Loucy (cell line): ENCODE results near the gene NLGN1.

Experiments
- H2AFZ ChIP-seq: fragments of 200-600 bp; sonication (generic); 2 replicates; pipeline ENCODE4 v1.6.0; 2016; ENCODE audit warnings: antibody characterized with exemption, mild to moderate bottlenecking, low read length, moderate library complexity
- H3F3A ChIP-seq: fragments of 200-600 bp; 2 replicates; pipeline ENCODE4 v1.6.0; 2016; ENCODE audit warnings: antibody characterized with exemption, low read depth, mild to moderate bottlenecking
- H3K27me3 ChIP-seq: fragments of 200-600 bp; sonication (generic); 2 replicates; pipeline ENCODE4 v1.6.1; 2014; ENCODE audit warnings: low read length, mild to moderate bottlenecking; ENCODE audit not compliant: insufficient read depth, poor library complexity, severe bottlenecking
- H3K36me3 ChIP-seq: fragments of 200-600 bp; sonication (generic); 2 replicates; pipeline ENCODE4 v1.6.1; 2016; ENCODE audit warnings: low read length; ENCODE audit not compliant: insufficient read depth
- H3K4me1 ChIP-seq: fragments of 200-600 bp; sonication (generic); 2 replicates; pipeline ENCODE4 v1.5.1; 2014; ENCODE audit warnings: low read length, mild to moderate bottlenecking; ENCODE audit not compliant: insufficient read depth, poor library complexity, severe bottlenecking
- H3K4me2 ChIP-seq: fragments of 200-600 bp; sonication (generic); 2 replicates; pipeline ENCODE4 v1.6.0; 2014; ENCODE audit warnings: antibody characterized with exemption, low read length, low read depth, mild to moderate bottlenecking; ENCODE audit not compliant: poor library complexity, severe bottlenecking
- H3K4me3 ChIP-seq: fragments of 200-600 bp; sonication (generic); 2 replicates; pipeline ENCODE4 v1.5.1; 2014; ENCODE audit warnings: low read length, mild to moderate bottlenecking, mixed read lengths; ENCODE audit not compliant: poor library complexity, severe bottlenecking
- H3K79me2 ChIP-seq: fragments of 200-600 bp; sonication (generic); 2 replicates; pipeline ENCODE4 v1.6.1; 2014; ENCODE audit warnings: low read length; ENCODE audit not compliant: insufficient read depth
- H3K9ac ChIP-seq: fragments of 200-600 bp; sonication (generic); 2 replicates; pipeline ENCODE4 v1.6.0; 2014; ENCODE audit warnings: mild to moderate bottlenecking, low read depth, low read length, moderate library complexity; ENCODE audit not compliant: poor library complexity, severe bottlenecking
- H3K9me2 ChIP-seq: fragments of 200-600 bp; sonication (generic); replicated peaks from 2 replicates; pipeline ENCODE4 v1.6.1; 2016; ENCODE audit warnings: low read depth, low read length, mixed read lengths
- H3K9me3 ChIP-seq: fragments of 200-600 bp; sonication (generic); 2 replicates; pipeline ENCODE4 v1.6.1; 2014; ENCODE audit warnings: mild to moderate bottlenecking, antibody characterized with exemption, low read length, low read depth; ENCODE audit not compliant: insufficient read depth
- H4K20me1 ChIP-seq: fragments of 200-600 bp; sonication (generic); 2 replicates; pipeline ENCODE4 v1.6.0; 2014; ENCODE audit warnings: antibody characterized with exemption, low read length, mild to moderate bottlenecking; ENCODE audit not compliant: insufficient read depth, poor library complexity, severe bottlenecking
- EZH2phosphoT487 ChIP-seq: fragments of 200-600 bp; IDR thresholded peaks from 2 replicates; pipeline ENCODE4 v1.6.1; 2018; ENCODE audit warnings: antibody characterized with exemption, mild to moderate bottlenecking, moderate library complexity, borderline replicate concordance
- TF ChIP-seq, protein P1 (sequence below): fragments of 200-600 bp; sonication (generic); conservative IDR thresholded peaks from 2 replicates; pipeline ENCODE4 v1.5.1; 2014; ENCODE audit warnings: mild to moderate bottlenecking, antibody characterized with exemption, low read length

NLGN1 gene

DNA sequence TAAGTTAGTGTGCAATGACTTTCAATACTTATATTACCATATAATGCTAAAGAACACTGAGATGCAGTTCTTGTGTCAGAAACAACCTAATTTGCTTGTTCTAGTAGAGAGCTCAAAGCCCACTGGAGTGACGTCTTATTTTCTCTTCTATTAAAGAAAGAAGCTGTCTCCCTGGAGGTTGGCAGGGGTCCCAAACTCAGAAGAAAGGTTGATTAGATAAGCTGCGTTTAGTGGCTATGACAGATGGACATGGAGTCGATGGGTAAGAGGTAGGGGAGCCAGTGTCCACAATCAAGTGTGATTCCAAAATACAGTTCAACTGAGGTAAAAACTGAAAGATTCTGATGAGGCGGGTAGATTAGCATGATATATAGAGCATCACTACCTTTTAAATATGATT is 363.6 kb downstream of the NLGN1 start:
- Histone ChIP-seq H3K4me2 (no peak overlapping the region), H3K9ac (no peak overlapping the region), H2AFZ (no peak overlapping the region)

GRCh38 chr3:173762501-173762900 is 365.0 kb downstream of the NLGN1 start:
- no peak overlapping the region for H2AFZ ChIP-seq
- no peak overlapping the region for H3K4me3 ChIP-seq
- no peak for TF ChIP-seq EZH2phosphoT487
- TF ChIP-seq, protein P1, sequence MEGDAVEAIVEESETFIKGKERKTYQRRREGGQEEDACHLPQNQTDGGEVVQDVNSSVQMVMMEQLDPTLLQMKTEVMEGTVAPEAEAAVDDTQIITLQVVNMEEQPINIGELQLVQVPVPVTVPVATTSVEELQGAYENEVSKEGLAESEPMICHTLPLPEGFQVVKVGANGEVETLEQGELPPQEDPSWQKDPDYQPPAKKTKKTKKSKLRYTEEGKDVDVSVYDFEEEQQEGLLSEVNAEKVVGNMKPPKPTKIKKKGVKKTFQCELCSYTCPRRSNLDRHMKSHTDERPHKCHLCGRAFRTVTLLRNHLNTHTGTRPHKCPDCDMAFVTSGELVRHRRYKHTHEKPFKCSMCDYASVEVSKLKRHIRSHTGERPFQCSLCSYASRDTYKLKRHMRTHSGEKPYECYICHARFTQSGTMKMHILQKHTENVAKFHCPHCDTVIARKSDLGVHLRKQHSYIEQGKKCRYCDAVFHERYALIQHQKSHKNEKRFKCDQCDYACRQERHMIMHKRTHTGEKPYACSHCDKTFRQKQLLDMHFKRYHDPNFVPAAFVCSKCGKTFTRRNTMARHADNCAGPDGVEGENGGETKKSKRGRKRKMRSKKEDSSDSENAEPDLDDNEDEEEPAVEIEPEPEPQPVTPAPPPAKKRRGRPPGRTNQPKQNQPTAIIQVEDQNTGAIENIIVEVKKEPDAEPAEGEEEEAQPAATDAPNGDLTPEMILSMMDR, result no peak
- no peaks in the 10 kb centered on the region for H3K36me3 ChIP-seq
- H3K4me2 ChIP-seq, result no peak overlapping the region
- no peaks in the 10 kb centered on the region for H4K20me1 ChIP-seq
- no peak overlapping the region for H3K9ac ChIP-seq
- no peaks in the 10 kb centered on the region for H3K9me3 ChIP-seq
- H3K9me2 ChIP-seq, result no peaks in the 10 kb centered on the region
- no peaks in the 10 kb centered on the region for H3K79me2 ChIP-seq
- H3K4me1 ChIP-seq, result no peaks in the 10 kb centered on the region
- no peaks in the 10 kb centered on the region for H3K27me3 ChIP-seq
- H3F3A ChIP-seq, result no peaks in the 10 kb centered on the region

More for the DNA sequence above, 363.6 kb downstream of the NLGN1 start:
- no peaks in the 10 kb centered on the region for H3K9me3 ChIP-seq
- TF ChIP-seq, protein P1, result no peak
- no peak for TF ChIP-seq EZH2phosphoT487
- no peaks in the 10 kb centered on the region for H3K79me2 ChIP-seq
- no peaks in the 10 kb centered on the region for H3F3A ChIP-seq
- no peaks in the 10 kb centered on the region for H3K4me1 ChIP-seq
- no peaks in the 10 kb centered on the region for H4K20me1 ChIP-seq
- no peaks in the 10 kb centered on the region for H3K36me3 ChIP-seq
- H3K27me3 ChIP-seq, result no peaks in the 10 kb centered on the region
- no peaks in the 10 kb centered on the region for H3K9me2 ChIP-seq
- H3K4me3 ChIP-seq, result no peak overlapping the region

GRCh38 chr3:173770011-173770410 is 372.5 kb downstream of the NLGN1 start:
- H3K9ac ChIP-seq, result no peak overlapping the region
- no peak overlapping the region for H3K4me2 ChIP-seq
- no peaks in the 10 kb centered on the region for H3K79me2 ChIP-seq
- H2AFZ ChIP-seq, result no peak overlapping the region
- H3K9me2 ChIP-seq, result no peaks in the 10 kb centered on the region
- no peaks in the 10 kb centered on the region for H4K20me1 ChIP-seq
- no peaks in the 10 kb centered on the region for H3K36me3 ChIP-seq
- no peaks in the 10 kb centered on the region for H3K9me3 ChIP-seq
- no peaks in the 10 kb centered on the region for H3K4me1 ChIP-seq
- H3K27me3 ChIP-seq, result no peaks in the 10 kb centered on the region
- no peak for TF ChIP-seq EZH2phosphoT487
- H3K4me3 ChIP-seq, result no peak overlapping the region
- no peaks in the 10 kb centered on the region for H3F3A ChIP-seq

DNA sequence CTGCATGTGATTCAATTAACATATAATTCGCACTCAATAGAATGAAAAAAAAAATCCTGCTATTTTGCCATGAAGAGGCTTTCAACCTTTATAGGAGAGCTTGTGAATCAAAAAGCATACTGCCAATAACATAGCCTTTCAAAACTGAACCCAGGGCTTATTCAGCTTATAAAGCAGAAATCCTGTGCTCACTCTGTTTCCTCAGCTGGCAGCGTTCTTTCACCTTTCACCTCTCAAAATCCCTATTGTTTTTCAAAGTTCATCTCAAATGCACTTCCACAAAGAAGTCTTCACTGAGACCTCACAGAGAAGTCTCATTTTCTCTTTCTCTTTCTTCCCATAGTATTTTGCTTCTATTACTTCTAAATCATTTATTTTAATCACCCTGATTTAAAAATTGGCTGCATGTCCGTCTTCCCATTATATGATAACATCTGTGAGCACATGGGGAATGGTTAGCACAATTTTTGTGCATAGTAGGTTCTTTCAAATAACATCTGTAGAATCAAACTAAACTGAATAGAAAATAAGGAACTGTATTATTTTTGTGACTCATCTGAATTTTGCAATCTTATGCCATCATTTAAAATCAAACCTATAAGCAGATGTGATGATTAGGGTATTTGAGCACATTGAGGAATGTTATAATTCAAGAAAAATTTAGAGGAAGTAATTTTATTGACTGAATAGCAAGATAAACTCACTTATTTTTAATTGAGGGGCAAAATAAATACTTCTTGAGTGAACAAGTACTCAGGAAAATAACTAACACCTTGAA is 373.4 kb downstream of the NLGN1 start:
- Histone ChIP-seq H2AFZ (no peak overlapping the region), H3K9ac (no peak overlapping the region), H3K4me3 (no peak overlapping the region)

More for the DNA sequence above, 373.4 kb downstream of the NLGN1 start:
- Histone ChIP-seq H3K4me2 (no peak overlapping the region), H3K9me2 (no peaks in the 10 kb centered on the region), H3K27me3 (no peaks in the 10 kb centered on the region), H4K20me1 (no peaks in the 10 kb centered on the region), H3K4me1 (no peaks in the 10 kb centered on the region), H3K79me2 (no peaks in the 10 kb centered on the region), H3K9me3 (no peaks in the 10 kb centered on the region), H3F3A (no peaks in the 10 kb centered on the region), H3K36me3 (no peaks in the 10 kb centered on the region)
- TF ChIP-seq, protein P1, result no peak
- TF ChIP-seq EZH2phosphoT487, result no peak
